Measurements from ENCODE around the gene F7.

DNA sequence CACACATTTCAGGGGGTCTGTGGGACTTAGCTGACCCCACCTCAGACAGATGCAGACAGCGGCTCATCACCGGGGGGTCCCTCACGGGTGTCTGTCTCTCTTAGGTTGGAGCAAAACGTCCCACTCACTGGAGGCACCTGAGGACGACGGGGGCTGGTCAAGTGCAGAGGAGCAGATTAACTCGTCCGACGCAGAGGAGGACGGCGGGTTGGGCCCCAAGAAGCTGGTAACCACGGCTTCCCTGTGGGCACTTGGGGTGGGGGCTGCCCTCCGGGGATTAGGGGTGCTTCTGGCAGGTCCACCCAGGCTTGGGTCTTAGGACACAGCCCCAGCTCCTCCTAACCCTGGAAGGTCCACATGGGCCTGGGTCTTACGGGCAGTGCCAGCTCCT is 11.2 kb upstream of the F7 start:
- TF ChIP-seq, protein P1, sequence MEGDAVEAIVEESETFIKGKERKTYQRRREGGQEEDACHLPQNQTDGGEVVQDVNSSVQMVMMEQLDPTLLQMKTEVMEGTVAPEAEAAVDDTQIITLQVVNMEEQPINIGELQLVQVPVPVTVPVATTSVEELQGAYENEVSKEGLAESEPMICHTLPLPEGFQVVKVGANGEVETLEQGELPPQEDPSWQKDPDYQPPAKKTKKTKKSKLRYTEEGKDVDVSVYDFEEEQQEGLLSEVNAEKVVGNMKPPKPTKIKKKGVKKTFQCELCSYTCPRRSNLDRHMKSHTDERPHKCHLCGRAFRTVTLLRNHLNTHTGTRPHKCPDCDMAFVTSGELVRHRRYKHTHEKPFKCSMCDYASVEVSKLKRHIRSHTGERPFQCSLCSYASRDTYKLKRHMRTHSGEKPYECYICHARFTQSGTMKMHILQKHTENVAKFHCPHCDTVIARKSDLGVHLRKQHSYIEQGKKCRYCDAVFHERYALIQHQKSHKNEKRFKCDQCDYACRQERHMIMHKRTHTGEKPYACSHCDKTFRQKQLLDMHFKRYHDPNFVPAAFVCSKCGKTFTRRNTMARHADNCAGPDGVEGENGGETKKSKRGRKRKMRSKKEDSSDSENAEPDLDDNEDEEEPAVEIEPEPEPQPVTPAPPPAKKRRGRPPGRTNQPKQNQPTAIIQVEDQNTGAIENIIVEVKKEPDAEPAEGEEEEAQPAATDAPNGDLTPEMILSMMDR (IDR thresholded peaks at IDR 0.05): no peak
- no peak for TF ChIP-seq POLR2A (IDR thresholded peaks at IDR 0.05)

All from body of pancreas (tissue), 4 donors.